GM23248 (cell line): ENCODE results near the gene SIGLEC12.

Experiments
- EZH2 ChIP-seq: fragments of 200-600 bp; sonication (generic); IDR thresholded peaks from 2 replicates; pipeline ENCODE4 v1.6.1; 2018; ENCODE audit warnings: antibody characterized with exemption, mild to moderate bottlenecking; ENCODE audit not compliant: insufficient read depth, poor library complexity, severe bottlenecking
- EZH2phosphoT487 ChIP-seq: fragments of 200-600 bp; sonication (generic); IDR thresholded peaks from 2 replicates; pipeline ENCODE4 v1.6.1; 2018; ENCODE audit warnings: antibody characterized with exemption, moderate library complexity, mild to moderate bottlenecking, low read depth; ENCODE audit not compliant: insufficient read depth

DNA sequence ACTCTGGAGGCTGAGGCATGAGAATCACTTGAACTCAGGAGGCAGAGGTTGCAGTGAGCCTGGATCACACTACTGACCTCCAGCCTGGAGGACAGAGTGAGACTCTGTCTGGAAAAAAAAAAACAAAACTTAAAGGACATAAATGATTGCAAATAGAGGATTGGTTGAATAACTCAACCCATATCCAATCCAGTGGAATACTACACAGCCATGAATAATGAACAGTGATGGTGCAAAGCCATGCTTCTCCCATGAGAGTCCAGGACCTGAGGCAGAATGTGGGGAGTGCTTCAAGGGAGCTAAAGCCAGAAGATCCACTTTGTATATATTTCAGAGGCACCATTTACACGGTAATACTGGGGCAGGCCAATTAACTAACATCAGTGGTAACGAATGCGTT, 25.4 kb downstream of the SIGLEC12 start:
- TF ChIP-seq EZH2phosphoT487 (no peak), EZH2 (no peak)
